Brain microvascular endothelial cell (primary cell): ENCODE results near the gene FARP1.

Experiments used
- DNase-seq: peaks from one replicate; pipeline ENCODE4 v3.0.0-alpha.2; 2020
- H3K27ac ChIP-seq: fragments of 250-450 bp; sonication (Bioruptor Pico); 2 replicates; pipeline ENCODE4 v1.5.1; 2020; ENCODE audit warnings: mild to moderate bottlenecking, moderate library complexity
- H3K27me3 ChIP-seq: fragments of 250-450 bp; sonication (Bioruptor Pico); replicated peaks from 2 replicates; pipeline ENCODE4 v1.5.1; 2020; ENCODE audit warnings: mild to moderate bottlenecking
- H3K36me3 ChIP-seq: fragments of 250-450 bp; sonication (Bioruptor Pico); replicated peaks from 2 replicates; pipeline ENCODE4 v1.5.1; 2020; ENCODE audit warnings: mild to moderate bottlenecking
- H3K4me3 ChIP-seq: 2 replicates; pipeline ENCODE4 v1.5.1; 2011; ENCODE audit warnings: low read depth, mild to moderate bottlenecking, control low read depth, low read length, moderate library complexity
- in situ Hi-C: cut with HindIII; loops from 2 replicates; pipeline ENCODE4 v1.10.0; 2017; ENCODE audit warnings: low sequenced_read_pairs, low pct_ligation_motif_present
- TF ChIP-seq, protein P1 (sequence below): IDR thresholded peaks from 2 replicates; pipeline ENCODE4 v1.5.1; 2011; ENCODE audit warnings: low read depth, mild to moderate bottlenecking, moderate library complexity, low read length, control low read depth, inconsistent platforms; ENCODE audit errors: missing control alignments

Gene FARP1

DNA sequence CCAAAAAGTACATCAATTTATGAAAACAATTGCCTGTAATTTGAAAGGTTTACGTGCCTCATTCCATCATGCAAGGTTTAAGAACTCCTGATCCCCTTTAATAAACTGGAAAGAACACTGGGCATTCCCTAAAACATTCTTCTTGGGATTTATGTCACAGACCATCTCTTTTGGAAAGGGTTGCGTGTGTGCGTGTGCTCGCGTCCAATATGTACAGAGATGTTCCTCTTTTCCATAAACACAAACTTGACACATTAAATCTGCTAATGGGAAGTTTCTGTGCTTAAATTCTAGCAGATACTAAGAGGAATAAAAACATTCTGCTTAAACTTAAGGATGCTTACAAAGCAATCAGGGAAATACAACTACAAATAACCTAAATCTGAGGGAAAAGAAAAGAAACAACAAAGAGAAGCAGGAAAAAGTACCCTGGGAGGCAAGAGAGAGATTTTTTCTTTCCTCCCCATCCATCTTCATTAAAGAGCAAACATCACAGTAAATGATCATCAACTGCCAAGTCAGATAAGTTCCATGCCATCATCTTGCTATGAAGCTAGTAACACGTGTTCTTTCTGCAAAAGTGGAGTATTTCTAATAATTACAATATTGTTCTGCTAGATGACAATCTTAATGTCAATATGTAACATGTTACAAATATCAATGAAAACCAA lies 350.3 kb downstream of the FARP1 start:
- in situ Hi-C loops = no loop called here
- no peaks in the 10 kb centered on the region for H3K27me3 ChIP-seq
- no peak overlapping the region for H3K4me3 ChIP-seq
- TF ChIP-seq, protein P1, sequence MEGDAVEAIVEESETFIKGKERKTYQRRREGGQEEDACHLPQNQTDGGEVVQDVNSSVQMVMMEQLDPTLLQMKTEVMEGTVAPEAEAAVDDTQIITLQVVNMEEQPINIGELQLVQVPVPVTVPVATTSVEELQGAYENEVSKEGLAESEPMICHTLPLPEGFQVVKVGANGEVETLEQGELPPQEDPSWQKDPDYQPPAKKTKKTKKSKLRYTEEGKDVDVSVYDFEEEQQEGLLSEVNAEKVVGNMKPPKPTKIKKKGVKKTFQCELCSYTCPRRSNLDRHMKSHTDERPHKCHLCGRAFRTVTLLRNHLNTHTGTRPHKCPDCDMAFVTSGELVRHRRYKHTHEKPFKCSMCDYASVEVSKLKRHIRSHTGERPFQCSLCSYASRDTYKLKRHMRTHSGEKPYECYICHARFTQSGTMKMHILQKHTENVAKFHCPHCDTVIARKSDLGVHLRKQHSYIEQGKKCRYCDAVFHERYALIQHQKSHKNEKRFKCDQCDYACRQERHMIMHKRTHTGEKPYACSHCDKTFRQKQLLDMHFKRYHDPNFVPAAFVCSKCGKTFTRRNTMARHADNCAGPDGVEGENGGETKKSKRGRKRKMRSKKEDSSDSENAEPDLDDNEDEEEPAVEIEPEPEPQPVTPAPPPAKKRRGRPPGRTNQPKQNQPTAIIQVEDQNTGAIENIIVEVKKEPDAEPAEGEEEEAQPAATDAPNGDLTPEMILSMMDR = no peak
- no peaks in the 10 kb centered on the region for H3K36me3 ChIP-seq
- H3K27ac ChIP-seq = no peak overlapping the region
- DNase-seq = no peak

- no peak overlapping the region for H3K4me3 ChIP-seq
- in situ Hi-C loops = no loop called here
- DNase-seq = no peak
- H3K27ac ChIP-seq = no peak overlapping the region
- H3K27me3 ChIP-seq = no peaks in the 10 kb centered on the region
- TF ChIP-seq, protein P1 = no peak
- H3K36me3 ChIP-seq = no peaks in the 10 kb centered on the region
Measured at GRCh38 chr13:98494769-98495168, 351.9 kb downstream of the FARP1 start.

DNA sequence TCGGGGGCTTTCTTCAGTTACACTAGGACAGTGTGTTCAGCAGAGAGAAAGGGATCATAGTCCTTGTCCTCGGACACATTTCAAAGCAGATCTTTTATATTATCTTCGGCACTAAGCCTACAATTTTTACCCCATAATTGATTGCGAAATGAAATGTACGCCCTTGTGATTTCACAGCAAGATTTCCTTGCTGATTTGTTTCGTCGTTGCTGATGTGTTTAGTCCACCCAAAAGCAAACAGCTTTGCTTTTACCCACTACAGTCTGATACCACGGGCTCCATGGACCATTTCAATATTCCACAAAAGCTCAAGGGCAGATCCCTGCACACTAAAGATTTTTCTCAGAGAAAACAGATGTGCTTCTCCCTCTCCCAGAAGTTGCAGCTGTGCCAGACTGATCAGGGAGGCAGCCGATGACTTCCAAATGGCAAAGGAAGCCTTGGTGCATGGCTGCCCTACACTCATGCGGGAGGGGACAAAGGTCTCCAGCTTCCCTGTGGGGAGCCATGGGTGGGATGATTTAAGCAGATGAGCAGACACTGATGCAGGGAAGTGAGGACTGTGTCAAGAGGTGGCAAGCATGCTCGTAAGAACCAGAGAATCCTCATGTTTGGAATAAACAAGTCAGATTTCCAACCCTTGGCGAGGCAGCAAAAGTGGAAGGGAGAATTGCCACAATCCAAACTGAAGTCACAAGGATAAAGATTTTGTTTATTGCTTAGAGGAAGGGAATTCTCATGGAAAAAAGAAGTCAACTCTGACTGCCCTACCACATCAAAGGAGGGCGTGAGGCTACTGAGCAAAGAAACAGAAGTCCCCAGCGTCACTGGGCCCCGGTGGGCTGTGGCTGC lies 353.0 kb downstream of the FARP1 start:
- in situ Hi-C loops = no loop called here
- TF ChIP-seq, protein P1 = no peak
- Histone ChIP-seq H3K27me3 (no peaks in the 10 kb centered on the region), H3K36me3 (no peaks in the 10 kb centered on the region), H3K4me3 (no peak overlapping the region), H3K27ac (no peak overlapping the region)
- DNase-seq = no peak

DNA sequence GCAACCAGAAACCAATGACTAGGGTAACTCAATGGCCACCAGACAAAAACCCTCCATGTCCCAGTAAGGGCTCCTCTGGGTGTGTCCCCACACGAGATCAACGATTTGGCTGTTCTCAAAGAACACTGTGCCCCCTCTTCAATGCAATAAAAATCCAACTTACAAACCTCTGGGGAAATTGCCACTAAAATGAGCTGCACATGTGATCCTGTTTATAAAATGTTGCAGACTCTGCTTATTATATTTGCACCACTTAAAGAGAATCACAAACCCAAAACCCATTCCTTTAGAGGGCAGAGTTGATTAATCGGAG lies 353.5 kb downstream of the FARP1 start:
- Histone ChIP-seq H3K4me3 (no peak overlapping the region), H3K27ac (no peak overlapping the region), H3K36me3 (no peaks in the 10 kb centered on the region), H3K27me3 (no peaks in the 10 kb centered on the region)
- no peak for DNase-seq
- in situ Hi-C loops = no loop called here
- TF ChIP-seq, protein P1 = no peak

GRCh38 chr13:98496966-98497365 lies 354.1 kb downstream of the FARP1 start:
- Histone ChIP-seq H3K4me3 (no peak overlapping the region), H3K27ac (no peak overlapping the region)
- TF ChIP-seq, protein P1 = no peak

More at GRCh38 chr13:98496966-98497365, 354.1 kb downstream of the FARP1 start:
- in situ Hi-C loops = no loop called here
- Histone ChIP-seq H3K36me3 (no peaks in the 10 kb centered on the region), H3K27me3 (no peaks in the 10 kb centered on the region)
- no peak for DNase-seq
